ENCODE measurements around the gene FRMD4B.
"Not testable (repeated sequence)": the region's sequence is repeated elsewhere in the genome, so short reads cannot be mapped to it uniquely, and the experiment has no call there.

Gene FRMD4B

DNA sequence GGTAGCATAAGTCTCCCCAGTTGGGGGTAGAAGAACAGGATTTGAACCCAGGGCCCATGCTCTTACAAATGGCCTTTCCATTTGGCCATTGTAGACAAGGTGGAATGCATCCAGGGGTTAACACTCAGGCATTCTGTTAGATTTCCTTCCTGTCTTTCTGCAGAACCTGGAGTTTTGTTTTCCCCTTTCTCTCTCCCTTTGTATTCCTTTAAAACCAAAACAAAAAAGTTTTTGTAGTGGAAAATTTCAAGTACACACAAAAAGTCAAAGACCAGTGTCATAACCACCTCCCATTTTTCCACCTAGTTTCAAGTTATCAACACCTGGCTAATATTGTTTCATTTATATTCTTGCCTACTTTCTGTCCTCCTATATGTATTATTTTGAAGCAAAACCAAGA is 26.0 kb downstream of the FRMD4B start:
- no peak for DNase-seq

DNA sequence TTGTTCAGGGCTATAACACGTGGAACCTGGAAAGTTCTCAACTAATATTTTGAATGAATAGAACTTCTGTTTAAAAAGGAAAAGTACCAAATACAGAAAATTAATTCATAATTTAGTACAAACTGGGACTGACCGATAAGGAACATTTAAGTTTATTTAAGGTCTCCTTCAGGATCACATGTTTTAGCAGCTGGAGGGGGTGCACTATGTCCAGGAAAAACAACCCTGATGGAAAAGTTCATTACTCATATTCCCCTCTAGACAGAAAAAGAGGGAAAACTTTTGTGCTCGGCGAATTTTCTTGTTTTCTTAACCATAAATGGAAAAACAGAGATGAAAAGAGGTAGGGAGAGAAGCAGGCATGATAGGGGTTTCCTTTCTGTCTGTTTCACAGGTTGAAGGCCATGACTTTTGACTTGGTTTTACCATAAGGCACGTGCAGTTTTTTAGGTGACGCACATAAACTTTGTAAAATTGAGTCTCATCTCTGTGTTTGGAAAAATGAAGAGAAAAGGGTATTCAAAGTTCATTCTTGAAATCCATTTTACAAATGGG is 26.5 kb downstream of the FRMD4B start:
- no peak for DNase-seq

DNA sequence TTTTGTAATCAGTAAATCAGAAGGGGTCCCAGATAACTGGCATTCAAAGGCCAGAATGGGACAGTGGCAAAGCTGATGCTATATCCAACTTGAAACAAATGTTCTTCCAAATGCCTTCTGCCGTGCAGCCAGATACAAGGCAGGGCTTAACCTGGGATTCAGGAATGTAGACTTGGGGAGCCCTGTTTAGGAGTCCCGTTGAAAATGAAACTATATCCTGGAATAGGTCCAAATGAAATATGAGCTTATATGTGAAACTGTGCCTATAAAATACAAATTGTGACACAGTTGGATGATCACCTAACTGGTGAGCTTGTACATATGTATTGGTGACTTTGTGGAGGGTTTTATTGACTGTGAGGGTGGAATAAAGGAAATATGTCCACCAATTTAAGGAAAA is 28.7 kb downstream of the FRMD4B start:
- DNase-seq: no peak

DNA sequence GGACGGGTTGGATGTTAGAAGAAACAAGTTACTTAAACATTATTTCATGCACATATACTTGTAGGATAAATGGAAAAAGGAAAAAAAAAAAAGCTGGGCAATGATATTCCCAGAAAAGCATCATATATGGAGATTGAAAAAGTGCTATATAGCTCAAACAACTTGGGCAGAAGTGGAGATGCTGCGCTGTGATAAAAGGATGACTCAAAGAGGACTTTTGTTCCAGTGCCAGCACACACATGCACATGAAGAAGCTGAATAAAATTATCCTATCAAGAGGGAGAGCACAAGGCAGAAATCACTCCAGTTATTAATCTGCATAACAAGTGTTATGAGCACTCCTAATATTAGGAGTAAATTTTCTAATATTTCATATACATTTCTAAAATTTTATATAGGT is 30.9 kb downstream of the FRMD4B start:
- no peak for DNase-seq

DNA sequence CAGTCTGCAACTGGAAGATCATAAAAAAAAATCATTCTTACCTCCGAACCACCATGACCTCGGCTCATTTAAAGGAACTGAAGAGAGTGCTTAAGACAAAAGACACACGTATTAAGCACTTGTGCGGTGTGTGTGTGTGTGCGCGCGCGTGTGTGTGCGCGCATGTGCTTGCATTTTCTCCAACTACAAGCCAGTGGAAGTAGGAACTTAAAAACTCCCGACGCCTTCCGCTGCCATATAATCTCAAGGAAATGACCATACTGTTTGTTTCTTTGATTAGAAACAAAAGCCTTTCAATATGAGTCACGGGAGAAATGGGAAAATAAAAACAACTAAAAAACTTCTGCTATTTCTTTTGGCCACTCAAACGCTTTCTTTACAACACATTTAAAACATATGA is 32.4 kb downstream of the FRMD4B start:
- DNase-seq: no peak

DNA sequence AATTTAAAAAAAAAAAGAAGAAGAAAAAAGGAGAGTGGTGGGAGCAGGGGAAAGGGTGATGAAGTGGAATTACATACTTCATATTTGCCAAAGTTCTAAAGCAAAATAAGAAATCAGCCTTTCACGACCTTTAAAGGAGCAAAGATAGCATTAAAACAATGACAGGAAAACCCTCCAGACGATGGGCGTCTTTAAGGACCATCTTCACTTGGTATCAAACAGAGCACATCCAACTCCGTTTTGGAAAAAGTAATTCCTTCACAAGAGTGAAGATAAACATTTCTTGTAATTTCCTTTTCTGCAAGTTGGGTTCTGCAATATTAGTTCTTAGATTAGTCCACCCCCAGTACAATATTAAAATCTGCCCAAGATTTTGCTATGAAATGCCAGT is 32.8 kb downstream of the FRMD4B start:
- no peak for DNase-seq

DNA sequence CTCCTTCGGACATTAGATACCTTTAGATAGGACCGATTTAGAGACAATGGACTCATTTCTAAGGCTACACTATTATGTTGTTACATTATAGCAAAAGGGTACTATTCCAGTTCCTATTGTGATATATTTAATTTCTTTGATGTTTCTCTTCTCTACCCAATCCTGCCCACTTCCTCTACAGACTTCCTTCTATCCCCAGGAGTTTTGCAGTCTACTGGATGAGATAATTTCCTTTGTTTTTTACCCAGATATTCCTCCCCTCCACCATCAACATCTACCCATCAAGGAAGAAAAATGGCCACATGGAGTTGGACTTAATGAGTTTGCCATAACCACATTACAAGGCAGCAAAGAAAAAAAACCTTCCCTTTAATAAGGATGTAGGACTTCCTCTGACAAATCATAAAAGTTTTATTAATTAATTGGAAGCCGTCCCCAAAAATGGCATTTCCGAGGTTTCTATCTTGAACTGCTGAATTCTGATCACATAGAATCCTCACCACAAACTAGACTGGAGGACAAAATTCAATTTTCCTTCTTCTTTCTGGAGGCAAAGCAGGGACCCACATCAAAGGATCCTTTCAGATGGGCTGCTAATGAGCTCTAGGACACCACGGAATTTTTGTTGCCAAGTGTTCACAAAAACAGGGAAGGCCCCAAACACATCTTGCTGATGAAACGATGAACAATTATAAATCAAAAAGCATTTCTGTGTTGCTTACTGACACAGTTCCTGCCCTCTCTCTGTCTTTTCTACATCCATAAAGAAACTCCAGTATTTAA is 33.4 kb downstream of the FRMD4B start:
- DNase-seq: no peak

DNA sequence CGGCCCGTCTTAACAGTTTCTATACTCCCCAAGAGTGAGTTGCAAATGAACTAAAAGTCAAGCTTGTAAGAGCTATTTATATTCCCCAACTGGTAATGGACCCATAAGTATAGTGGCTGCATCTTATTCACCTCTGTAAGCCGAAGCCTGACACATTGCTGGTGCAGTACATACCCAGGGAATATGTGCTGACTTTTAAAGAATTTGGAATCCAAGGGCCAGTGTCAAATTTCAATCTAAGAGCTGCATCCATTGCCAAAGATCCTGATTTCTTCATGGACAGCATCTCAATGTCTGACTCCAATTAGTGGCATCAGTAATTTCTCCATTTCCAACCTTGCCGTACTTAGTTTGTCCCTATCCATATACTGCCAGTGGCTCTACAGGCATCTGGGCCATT is 42.0 kb downstream of the FRMD4B start:
- DNase-seq: no peak

DNA sequence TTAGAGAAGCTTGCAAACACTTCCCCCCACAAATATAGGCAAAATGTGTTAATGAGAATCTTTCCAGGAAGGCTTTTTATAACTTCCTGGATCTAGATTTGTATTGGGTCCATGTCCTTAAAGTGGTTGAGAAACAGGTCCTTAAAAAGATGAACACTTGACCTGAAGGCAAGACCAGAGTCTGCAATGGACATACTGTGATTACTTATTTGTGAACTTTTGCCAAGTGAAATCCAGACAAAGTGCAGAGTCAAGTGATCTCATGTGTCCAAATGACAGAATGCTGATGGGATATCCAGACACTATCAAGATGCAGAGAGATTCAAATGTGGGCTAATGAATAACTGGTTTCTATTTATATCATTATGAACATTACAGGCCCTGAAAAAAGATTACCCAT is 43.8 kb downstream of the FRMD4B start:
- DNase-seq: no peak

DNA sequence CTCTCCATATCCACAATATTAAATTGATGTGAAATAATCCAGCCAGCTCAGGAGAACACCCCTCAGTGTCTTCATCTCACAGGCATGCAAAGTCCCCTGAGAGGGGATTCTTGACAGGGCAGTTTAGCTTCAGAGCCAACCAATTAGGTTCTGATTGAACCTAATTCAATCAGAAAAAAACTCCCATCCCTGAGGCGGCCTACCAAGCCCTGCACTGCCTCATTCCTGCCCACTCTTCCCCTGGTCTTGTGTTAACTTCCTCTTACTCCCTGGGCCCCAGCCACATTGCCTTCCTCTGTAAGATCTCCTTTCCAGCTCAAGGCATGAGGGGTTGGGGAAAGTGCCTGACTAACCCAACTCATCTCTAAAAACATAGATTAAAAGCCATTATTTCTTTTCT is 46.1 kb downstream of the FRMD4B start:
- no peak for DNase-seq

DNA sequence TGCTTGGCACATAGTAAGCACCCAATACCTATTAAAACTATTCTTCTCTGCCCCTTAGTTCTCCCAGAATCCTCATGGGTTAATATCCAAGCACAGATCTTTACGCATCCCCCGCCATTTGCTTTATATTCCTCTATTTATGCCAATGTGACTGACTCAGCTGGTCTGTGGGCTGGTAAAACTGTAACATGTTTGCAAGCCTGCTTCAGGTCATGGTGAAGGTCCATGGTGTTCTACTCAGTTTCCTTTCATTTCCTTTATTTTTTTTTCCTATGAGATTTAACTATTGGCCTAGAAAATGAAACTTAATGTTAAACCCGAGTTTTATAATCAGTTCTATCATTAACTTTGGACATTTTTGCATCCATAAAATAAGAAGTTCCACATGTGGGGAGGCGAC is 47.0 kb downstream of the FRMD4B start:
- no peak for DNase-seq

DNA sequence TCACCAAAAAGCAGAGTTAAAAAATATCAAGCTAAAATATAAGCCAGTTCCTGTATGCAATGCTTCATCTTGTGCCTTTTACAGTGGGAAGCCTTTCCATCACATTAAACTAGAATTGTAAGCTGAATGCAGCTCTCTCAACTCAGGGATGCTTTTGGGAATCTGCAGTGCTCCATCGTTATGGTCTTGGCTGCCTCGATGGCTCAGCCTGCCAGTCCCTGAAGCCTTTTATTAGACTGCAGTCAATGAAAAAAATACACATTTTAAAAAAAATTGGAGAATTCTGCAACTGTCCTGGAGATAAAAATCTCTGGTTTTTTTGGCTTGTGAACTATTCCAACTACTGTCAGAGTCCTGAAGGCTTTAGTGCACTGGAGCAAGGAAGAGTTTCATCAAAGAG is 53.0 kb downstream of the FRMD4B start:
- DNase-seq: no peak

DNA sequence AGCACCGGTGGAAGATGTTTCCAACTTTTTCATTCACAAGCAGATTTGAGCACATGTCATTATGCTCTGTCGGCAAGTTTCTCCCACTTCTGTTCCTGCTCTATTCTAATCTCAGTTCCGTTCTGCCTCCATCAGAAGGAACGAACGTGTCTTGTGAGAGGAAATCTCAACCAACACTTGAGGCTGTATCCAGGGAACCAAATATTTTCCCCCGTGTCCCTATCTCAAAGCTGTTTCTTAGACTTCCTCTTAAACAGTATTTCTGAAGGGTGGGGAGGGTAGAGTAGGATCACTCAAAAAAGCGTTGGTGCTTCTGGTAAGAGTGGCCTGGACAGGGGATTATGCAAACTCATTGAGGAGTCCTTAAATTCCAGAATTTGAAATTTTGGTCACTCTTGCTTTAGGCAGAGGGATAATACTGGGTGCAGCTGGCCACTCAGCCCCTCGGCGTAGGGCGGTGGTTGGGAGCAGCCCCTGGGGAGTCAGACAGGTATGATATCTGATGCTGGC is 54.9 kb downstream of the FRMD4B start:
- no peak for DNase-seq

DNA sequence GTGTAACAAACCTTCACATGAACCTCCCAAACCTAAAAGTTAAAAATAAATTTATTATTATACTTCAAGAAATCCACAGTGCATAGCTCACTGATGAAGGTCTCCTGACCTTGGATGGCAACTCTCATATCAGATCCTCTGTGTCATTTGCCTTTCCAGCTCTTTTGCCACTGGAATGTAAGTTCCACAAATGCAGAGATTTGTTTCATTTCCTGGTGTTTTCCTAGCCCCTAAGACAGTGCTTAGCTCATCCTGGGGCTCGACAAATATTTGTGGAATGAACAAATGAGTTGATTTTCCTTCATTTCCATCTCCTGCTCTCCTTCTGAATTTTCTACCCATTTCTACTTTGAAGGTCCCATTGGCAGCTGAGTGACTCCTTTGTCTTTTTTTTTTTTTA is 56.0 kb downstream of the FRMD4B start:
- DNase-seq: no peak

DNA sequence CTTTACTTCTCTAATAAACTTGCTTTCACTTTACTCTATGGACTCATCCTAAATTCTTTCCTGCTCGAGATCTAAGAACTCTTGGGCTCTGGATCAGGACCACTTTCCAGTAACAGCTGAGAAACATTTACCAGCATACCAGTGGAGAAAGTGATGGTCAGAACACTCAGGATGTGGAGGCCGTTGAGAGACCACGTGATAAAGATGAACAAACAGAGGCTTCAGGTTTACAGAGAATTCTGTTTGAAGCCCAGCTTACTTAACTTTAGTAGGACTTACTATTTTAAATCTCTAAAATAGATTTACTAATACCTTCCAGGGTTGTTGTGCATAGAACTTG is 57.0 kb downstream of the FRMD4B start:
- no peak for DNase-seq

DNA sequence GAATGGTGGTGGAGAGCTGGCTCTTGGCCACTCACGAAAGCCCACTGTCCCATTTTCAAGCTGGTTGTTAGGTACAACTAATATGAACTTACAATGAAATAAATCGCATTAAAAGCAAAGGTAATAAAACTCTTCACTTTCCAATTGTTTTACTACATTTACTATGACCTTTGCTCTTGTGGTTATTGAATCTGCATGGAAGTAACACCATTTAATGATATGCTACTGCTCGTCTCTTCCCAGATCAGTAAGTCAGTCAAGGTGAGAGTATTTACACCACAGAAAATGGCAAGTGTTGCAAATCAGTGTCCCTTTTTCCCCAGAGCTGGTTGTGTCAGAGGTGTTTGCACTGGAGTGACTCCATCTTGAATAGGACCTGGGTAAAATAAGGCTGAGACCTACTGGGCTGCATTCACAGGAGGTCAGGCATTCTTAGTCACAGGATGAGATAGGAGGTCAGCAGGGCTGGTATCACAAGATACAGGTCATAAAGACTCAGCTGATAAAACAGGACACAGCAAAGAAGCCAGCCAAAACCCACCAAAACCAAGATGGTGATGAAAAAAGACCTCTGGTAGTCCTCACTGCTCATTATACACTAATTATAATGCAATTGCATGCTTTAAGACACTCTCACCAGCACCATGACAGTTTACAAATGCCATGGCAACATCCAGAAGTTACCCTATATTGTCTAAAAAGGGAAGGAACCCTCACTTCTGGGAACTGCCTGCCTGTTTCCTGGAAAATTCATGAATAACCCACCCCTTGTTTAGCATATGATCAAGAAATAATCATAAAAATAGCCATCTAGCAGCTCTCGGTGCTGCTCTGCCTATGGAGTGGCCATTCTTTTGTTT is 57.6 kb downstream of the FRMD4B start:
- DNase-seq: no peak

DNA sequence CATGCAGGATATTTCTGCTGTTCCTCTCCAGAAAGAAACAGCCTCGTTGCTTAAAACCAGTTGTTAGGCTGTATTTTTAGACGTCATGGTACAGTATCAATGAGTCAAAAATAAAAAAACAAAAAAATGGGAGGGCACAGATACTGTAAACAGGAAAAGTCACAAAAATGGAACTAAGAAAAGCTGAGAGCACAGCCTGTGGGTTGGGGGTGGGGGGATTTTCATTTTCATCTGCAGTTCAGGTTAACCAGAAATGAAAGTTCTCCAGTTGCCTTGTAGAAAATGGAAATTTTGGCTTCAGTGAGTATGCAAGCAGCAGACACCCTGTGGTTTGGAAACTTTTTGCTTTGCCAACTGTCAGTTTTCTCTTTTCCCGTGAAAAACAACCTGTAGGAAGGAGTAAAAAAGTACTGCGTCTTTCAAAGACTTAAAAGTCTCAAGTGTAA is 59.0 kb downstream of the FRMD4B start:
- DNase-seq: no peak

DNA sequence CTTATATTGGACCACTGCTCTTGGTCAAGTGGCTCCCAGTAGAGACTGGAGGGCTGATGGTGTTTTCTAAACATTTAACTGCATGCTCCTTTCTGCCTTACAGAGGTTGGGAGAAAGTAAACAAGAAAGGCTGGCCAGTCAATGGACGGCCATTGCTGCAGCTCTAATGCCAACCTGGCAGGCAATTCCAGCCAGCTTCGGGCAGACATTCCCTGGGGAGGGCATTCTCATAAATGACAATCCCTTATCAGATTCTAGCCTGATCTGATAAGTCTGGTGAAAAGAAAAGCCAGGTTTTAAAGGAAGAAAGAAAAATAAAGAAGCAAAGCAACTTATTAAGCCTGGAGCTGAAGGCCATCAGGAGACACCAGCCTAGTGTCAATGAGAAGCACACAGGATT is 60.7 kb downstream of the FRMD4B start:
- DNase-seq: no peak

DNA sequence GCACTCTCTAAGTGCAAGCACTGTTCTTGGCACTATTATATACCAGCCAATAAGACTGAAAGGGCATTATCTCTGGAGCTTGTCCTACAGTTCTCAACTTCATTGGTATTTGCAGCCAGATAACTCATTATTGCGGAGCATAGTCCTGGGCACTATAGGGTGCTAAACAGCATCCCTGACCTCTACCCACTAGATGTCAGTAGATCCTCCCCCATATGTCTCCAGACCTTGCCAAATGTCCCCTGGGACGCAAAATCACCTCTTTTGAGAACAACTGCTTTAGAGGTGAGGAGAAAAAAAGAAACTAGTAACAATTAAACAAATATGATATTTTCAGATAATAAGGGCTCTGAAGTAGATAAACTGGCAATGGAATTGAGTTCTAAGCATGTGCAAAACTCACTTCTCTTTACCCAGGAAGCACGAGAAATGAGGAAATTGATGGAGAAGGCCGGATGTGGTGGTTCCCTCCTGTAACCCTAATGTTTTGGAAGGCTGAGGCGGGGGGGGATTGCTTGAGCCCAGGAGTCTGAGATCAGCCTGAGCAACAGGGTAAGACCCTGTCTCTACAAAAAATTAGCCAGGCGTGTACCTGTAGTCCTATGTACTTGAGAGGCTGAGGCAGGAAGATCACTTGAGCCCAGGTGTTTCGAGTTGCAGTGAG is 61.4 kb downstream of the FRMD4B start:
- no peak for DNase-seq

DNA sequence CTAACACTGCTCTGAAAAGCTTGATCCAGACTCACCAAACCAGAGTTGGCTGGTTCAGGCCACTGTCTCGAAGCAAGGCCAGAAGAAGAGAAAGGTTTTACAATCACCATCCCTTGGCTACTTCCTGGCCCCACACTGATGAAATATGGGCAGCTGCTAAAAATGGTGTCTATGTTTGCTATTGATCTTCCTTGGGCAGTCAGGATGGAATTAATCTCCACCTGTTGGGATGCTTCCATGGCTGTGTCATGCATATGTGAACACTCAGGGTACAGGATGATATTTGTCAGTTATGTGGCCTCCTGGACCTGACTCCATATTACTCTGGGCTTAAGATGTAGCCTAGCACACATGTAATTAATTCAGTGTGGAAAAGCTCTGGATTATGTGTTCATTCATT is 61.9 kb downstream of the FRMD4B start:
- no peak for DNase-seq

DNA sequence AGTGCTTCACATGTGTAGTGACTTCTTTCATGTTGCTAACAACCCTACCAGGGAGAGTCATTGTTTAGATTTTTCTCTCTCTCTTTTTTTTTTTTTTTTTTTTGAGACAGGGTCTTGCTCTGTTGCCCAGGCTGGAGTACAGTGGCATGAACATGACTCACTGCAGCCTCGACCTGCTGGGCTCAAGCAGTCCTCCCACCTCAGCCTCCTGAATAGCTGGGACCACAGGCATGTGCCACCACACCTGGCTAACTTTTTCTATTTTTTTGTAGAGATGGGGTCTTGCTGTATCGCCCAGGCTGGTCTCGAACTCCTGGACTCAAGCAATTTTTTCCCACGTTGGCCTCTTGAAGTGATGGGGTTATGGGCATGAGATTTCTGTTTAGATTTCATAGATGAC is 63.4 kb downstream of the FRMD4B start:
- DNase-seq: not testable (repeated sequence)

DNA sequence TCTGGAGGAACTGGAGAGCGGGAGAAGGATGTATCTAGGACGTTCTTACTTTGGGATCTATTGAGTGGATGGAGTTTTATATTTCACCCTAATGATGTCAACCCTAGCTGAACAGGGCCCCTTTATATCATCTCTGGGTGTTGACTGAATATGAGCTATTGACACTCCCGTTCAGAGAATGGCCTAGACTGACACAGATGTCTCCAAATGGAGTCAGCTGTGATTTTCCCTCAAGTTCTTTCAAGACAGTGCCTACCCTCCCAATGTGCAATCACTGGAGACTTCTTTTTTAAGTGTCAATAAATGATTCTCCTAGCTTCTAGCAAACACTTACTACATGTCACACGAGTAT is 63.8 kb downstream of the FRMD4B start:
- no peak for DNase-seq

DNA sequence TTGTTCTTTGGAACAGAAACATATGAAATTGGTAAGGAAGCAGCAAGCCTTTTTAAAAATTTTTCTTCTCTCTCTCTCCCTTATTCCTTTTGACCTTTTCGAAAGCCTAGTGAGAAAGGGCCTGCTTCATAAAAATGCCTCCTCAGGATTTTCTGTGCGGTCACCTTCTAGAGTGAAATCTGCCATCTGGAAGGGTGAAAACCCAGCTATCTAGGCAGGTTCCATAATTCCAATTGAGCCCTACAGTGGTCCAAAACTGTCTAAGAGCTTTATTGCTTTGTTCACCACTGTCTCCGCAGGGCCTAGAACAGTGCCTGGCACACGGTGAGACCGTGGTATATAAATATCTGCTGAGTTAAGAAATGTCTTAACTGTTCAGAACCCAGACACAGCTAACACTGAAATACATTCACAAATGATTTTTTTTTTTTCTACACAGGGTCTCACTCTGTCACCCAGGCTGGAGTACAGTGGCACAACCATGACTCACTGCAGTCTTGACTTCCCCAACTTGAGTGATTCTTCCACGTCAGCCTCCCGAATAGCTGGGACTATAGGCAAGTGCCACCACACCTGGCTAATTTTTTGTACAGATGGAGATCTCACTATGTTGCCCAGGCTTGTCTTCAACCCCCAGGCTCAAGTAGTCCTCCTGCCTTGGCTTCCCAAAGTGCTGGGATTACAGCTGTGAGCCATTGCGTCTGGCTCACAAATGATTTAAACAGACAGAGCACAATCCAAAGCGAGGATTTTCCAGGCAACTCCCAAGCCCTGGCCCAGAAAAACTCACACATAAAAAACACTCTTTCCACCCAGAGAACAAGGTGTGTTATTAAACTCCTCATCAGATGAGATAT is 64.4 kb downstream of the FRMD4B start:
- DNase-seq: no peak
